K562 (cell line): ENCODE data around the gene C1orf105. TPM values are rescaled to one million over a fixed set of nuclear protein-coding genes. Genes with fewer than 3 reads are reported as not detected.
A peak's percentile ranks its signal among the peaks of the same experiment; 100 is the strongest.

Experiments used
- ATAC-seq: fragments of 200-7000 bp; cut with Tn5 transposase; 3 replicates; pipeline ENCODE4 v1.9.1; 2020; ENCODE audit warnings: moderate library complexity
- BruUV-seq: library from RNA; stranded (reverse); fragments of 400-500 nt; replicated peaks from 2 replicates; lab custom pipeline; 2021; lab: Mats Ljungman, UMichigan
- CTCF ChIA-PET: fragments of 300-600 bp; formaldehyde crosslinking; extraction: SDS; loops from one replicate; lab custom pipeline; 2021; ENCODE audit warnings: low intra/inter-chr PET ratio; lab: Yijun Ruan, JAX
- POLR2A ChIA-PET: fragments of 300-600, 350-650 bp; sonication (Branson Sonifier 250); formaldehyde crosslinking; extraction: SDS; loops from one replicate; lab custom pipeline; 2021; ENCODE audit warnings: antibody characterized with exemption, inconsistent platforms; lab: Yijun Ruan, JAX
- DNase-seq, 4 experiments: peaks; one replicate each; pipeline versions ENCODE4 v3.0.0 to v3.0.0-alpha.2; 2011 to 2018; ENCODE audit warnings: low spot score in 3 of 4, mixed read lengths in 3 of 4; ENCODE audit errors: extremely low read depth in 1 of 4
- FAIRE-seq: peaks from 2 replicates; lab custom pipeline; 2011; peaks lifted over from hg19 to GRCh38; lab: Jason Lieb, UNC
- H2AFZ ChIP-seq: 2 replicates; pipeline ENCODE4 v1.6.0; 2011; ENCODE audit warnings: low read depth, low read length, control low read depth, inconsistent platforms
- H3K27ac ChIP-seq: fragments of 200-600 bp; 3 replicates; pipeline ENCODE4 v1.8.0; 2011; ENCODE audit warnings: low read depth, mild to moderate bottlenecking, control low read depth, inconsistent platforms, low read length, moderate library complexity, mixed read lengths; ENCODE audit errors: extremely low read depth
- H3K27me3 ChIP-seq, 2 experiments: fragments of 300-600 bp in 1 of 2; 2 replicates in 1 of 2; 3 replicates in 1 of 2; pipeline versions ENCODE4 v1.6.0 to v1.8.0; 2011; ENCODE audit warnings: inconsistent platforms in 2 of 2, low read length in 2 of 2, mild to moderate bottlenecking in 1 of 2, mixed read lengths in 1 of 2, moderate library complexity in 1 of 2; ENCODE audit not compliant: control insufficient read depth in 2 of 2, insufficient read depth in 2 of 2
- H3K36me3 ChIP-seq: fragments of 300-600 bp; 3 replicates; pipeline ENCODE4 v1.8.0; 2011; ENCODE audit warnings: mild to moderate bottlenecking, low read length, inconsistent platforms; ENCODE audit not compliant: control insufficient read depth, insufficient read depth
- H3K4me1 ChIP-seq, 2 experiments: fragments of 200-600 bp in 1 of 2; replicated peaks in 1 of 2; 2 replicates in 1 of 2; 3 replicates in 1 of 2; pipeline versions ENCODE4 v1.5.1 to v1.8.0; 2011; ENCODE audit warnings: inconsistent platforms in 2 of 2, low read length in 2 of 2, mild to moderate bottlenecking in 1 of 2, mixed read lengths in 1 of 2, moderate library complexity in 1 of 2; ENCODE audit not compliant: control insufficient read depth in 2 of 2, insufficient read depth in 2 of 2
- H3K4me2 ChIP-seq: 2 replicates; pipeline ENCODE4 v1.6.1; 2011; ENCODE audit warnings: low read length, control low read depth, inconsistent platforms, mixed read lengths; ENCODE audit not compliant: insufficient read depth
- H3K4me3 ChIP-seq: fragments of 200-600 bp; sonication (generic), shearing (Covaris generic); 2 replicates; pipeline ENCODE4 v1.5.1; 2016; ENCODE audit warnings: control low read depth, inconsistent platforms
- H3K79me2 ChIP-seq: fragments of 200-600 bp; 3 replicates; pipeline ENCODE4 v1.8.0; 2011; ENCODE audit warnings: low read length, inconsistent platforms; ENCODE audit not compliant: control insufficient read depth, insufficient read depth
- H3K9ac ChIP-seq, 2 experiments: 2 replicates each; pipeline versions ENCODE4 v1.6.0 to v1.6.1; 2011; ENCODE audit warnings: low read depth in 2 of 2, low read length in 2 of 2, control low read depth in 1 of 2, inconsistent platforms in 1 of 2, mild to moderate bottlenecking in 1 of 2, mixed read lengths in 1 of 2; ENCODE audit not compliant: insufficient read depth in 1 of 2
- H3K9me1 ChIP-seq: one replicate; pipeline ENCODE4 v1.6.0; 2011; ENCODE audit warnings: inconsistent platforms, mild to moderate bottlenecking, low read length, moderate library complexity; ENCODE audit not compliant: control insufficient read depth, insufficient read depth
- H3K9me3 ChIP-seq: replicated peaks from 2 replicates; pipeline ENCODE4 v1.5.1; 2011; ENCODE audit warnings: low read depth, low read length, inconsistent platforms; ENCODE audit not compliant: control insufficient read depth, insufficient read depth
- H4K20me1 ChIP-seq: replicated peaks from 2 replicates; pipeline ENCODE4 v1.6.1; 2011; ENCODE audit warnings: low read length, inconsistent platforms, mixed read lengths; ENCODE audit not compliant: control insufficient read depth, insufficient read depth
- CEBPG ChIP-seq, 3 experiments: fragments of 200-800 bp in 1 of 3; sonication (Bioruptor generic) in 1 of 3; sonication (generic) in 1 of 3; formaldehyde crosslinking in 1 of 3; IDR thresholded peaks in 2 of 3; conservative IDR thresholded peaks in 1 of 3; 2 replicates each; pipeline versions ENCODE4 v1.6.1 to v1.8.0; 2016 to 2022; ENCODE audit warnings: missing compliant biosample characterization in 2 of 3, missing genetic modification characterization in 2 of 3, mild to moderate bottlenecking in 1 of 3, missing genetic modification reagents in 1 of 3
- GABPA ChIP-seq: fragments of 200-800 bp; sonication (Bioruptor generic); conservative IDR thresholded peaks from 2 replicates; pipeline ENCODE4 v1.6.1; 2016; ENCODE audit warnings: low read depth, missing genetic modification characterization, missing compliant biosample characterization
- MEF2A ChIP-seq: IDR thresholded peaks from 2 replicates; pipeline ENCODE4 v1.6.1; 2011; ENCODE audit warnings: low read depth, mild to moderate bottlenecking, low read length, moderate library complexity; ENCODE audit not compliant: control insufficient read depth
- NR1H2 ChIP-seq: sonication (generic); formaldehyde crosslinking; IDR thresholded peaks from 2 replicates; pipeline ENCODE4 v1.4.0; 2020; ENCODE audit warnings: mild to moderate bottlenecking, missing genetic modification reagents
- TRIM24 ChIP-seq, 2 experiments: fragments of 450-650 bp; IDR thresholded peaks; 2 replicates each; pipeline ENCODE4 v1.6.1; 2016
- ZBTB34 ChIP-seq: fragments of 250-450 bp; sonication (Bioruptor Pico); IDR thresholded peaks from 2 replicates; pipeline ENCODE4 v1.8.0; 2021; ENCODE audit warnings: mild to moderate bottlenecking, moderate library complexity
- ZFP30 ChIP-seq: fragments of 250-450 bp; sonication (Bioruptor Pico); IDR thresholded peaks from 2 replicates; pipeline ENCODE4 v1.8.0; 2022; ENCODE audit warnings: moderate library complexity, mild to moderate bottlenecking, inconsistent platforms, borderline replicate concordance
- WGBS: fragments of 100-300 bp; shearing (Covaris generic); methylation state at CpG from one replicate; pipeline ENCODE4 v1.1.6; 2016; ENCODE audit warnings: low coverage, mixed read lengths; ENCODE audit not compliant: insufficient coverage; ENCODE audit errors: missing lambda C conversion rate; 5-methylcytosine and 5-hydroxymethylcytosine counted together
- in situ Hi-C: fragments of 300-500 bp; cut with MboI; formaldehyde crosslinking; loops from 4 replicates; pipeline ENCODE4 v1.15.0; 2018; ENCODE audit warnings: inconsistent platforms, mixed read lengths
- intact Hi-C: fragments of 100-400 bp; cut with micrococcal nuclease; formaldehyde crosslinking; loops from 2 replicates; pipeline ENCODE4 v1.14.2; 2022
- polyA plus RNA-seq, 8 experiments: library from polyadenylated mRNA; depleted of rRNA in 4 of 8; stranded (reverse) in 5 of 8; unstranded in 3 of 8; fragments of >200 nt; fragmentation: Nextera tagmentation in 2 of 8; fragmentation: Illumina TruSeq in 1 of 8; extraction: Ambion mirVana in 2 of 8; extraction: Trizol in 1 of 8; gene quantifications; 2 replicates each; pipeline versions ENCODE4 v1.2.1 to v1.2.3, GENCODE V29; 2011 to 2014; ENCODE audit warnings: inconsistent platforms in 1 of 8, missing spikeins in 1 of 8
- total RNA-seq, 7 experiments: library from RNA; depleted of rRNA in 6 of 7; stranded (reverse); fragments of >200 nt in 6 of 7; fragmentation: Illumina TruSeq in 2 of 7; extraction: Trizol in 2 of 7; gene quantifications; 2 replicates each; pipeline versions ENCODE4 v1.2.1 to v1.2.3, GENCODE V29; 2011 to 2021; ENCODE audit warnings: low replicate concordance in 1 of 7
- TF ChIP-seq, protein P1 (sequence below): fragments of 450-650 bp; formaldehyde crosslinking; IDR thresholded peaks from 2 replicates; pipeline ENCODE4 v1.4.0; 2022; ENCODE audit warnings: mild to moderate bottlenecking, moderate library complexity

Gene C1orf105
- total and polyA plus RNA-seq, 9 of the 15 experiments (the other 6 are each of a cell fraction or from before 2014, with no cell fraction given), result 0.08 TPM; not detected in 8

DNA sequence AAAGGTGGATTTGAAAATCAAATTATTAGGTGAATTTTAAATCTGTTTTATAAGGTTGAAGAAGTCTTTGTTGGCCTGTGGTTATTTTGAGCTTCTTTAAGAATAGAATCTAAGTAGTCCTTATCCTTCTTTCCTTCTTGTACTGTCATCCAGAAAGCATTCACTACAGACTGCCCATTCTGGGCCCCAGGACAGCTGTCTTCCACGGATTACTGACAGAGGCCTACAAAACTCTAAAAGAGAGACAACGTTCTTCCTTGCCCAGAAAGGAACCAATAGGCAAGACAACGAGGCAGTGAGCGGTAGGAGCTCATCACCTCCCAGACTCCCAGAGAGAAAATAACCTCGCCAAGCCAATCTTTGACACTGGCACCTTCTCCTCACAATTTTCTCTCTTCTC, 47.8 kb downstream of the C1orf105 start (continued):
- no peak for TF ChIP-seq ZBTB34 (CRISPR knock-in tag)
- TF ChIP-seq NR1H2 (CRISPR knock-in tag), result no peak

DNA sequence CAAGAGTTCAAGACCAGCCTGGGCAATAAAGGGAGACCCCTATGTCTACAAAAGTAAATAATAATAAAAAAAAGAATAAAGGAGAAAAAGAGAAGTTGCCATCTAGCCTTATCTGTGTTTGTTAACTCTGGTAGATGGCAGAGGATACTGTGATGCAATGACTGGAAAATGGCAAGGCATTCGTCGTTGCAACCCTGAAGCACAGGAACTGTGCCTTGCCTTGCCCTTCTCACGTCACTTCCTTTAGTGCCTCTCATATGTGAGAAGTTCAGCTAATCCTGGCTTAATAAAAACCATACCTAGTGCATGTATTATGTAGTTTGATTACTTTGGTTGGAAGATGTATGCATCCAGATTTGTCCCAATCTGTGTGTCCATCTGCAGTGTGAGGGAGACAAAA, 49.2 kb downstream of the C1orf105 start:
- H3K79me2 ChIP-seq, result no peaks in the 10 kb centered on the region
- no peak overlapping the region for H3K4me3 ChIP-seq
- H4K20me1 ChIP-seq, result no peaks in the 10 kb centered on the region
- H3K27ac ChIP-seq, result no peak overlapping the region
- H3K9me1 ChIP-seq, result no peaks in the 10 kb centered on the region
- no peak overlapping the region for H3K9ac ChIP-seq
- H3K27me3 ChIP-seq, result no peaks in the 10 kb centered on the region; a peak in 1 of 5 replicates
- CTCF ChIA-PET, result no interaction called here
- WGBS, result 35% methylated on average over 3 of the region's 3 CpGs
- ATAC-seq (no peak), DNase-seq (no peak), FAIRE-seq (no peak)
- intact Hi-C loops, result no loop called here
- BruUV-seq, result no TSS peak
- no peaks in the 10 kb centered on the region for H3K9me3 ChIP-seq
- no peak overlapping the region for H2AFZ ChIP-seq
- TF ChIP-seq CEBPG (CRISPR knock-in tag; IDR thresholded peaks at IDR 0.05) (peak; percentile 62), CEBPG (tag; conservative IDR thresholded peaks at IDR 0.05 in 1 of 2, IDR thresholded peaks at IDR 0.05 in 1 of 2) (peak; percentile 35 to 42; a peak in 2 of 4 replicates), ZFP30 (CRISPR knock-in tag) (no peak), GABPA (tag) (0 out of 2 replicates have a peak, but pooled peaks have one; percentile 16), MEF2A (no peak), TRIM24 (IDR thresholded peaks at IDR 0.05) (peak; percentile 39; a peak in 2 of 4 replicates)
- TF ChIP-seq, protein P1, sequence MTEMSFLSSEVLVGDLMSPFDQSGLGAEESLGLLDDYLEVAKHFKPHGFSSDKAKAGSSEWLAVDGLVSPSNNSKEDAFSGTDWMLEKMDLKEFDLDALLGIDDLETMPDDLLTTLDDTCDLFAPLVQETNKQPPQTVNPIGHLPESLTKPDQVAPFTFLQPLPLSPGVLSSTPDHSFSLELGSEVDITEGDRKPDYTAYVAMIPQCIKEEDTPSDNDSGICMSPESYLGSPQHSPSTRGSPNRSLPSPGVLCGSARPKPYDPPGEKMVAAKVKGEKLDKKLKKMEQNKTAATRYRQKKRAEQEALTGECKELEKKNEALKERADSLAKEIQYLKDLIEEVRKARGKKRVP, result 0 out of 2 replicates have a peak, but pooled peaks have one; percentile 35
- H3K4me2 ChIP-seq, result no peak overlapping the region
- no peaks in the 10 kb centered on the region for H3K36me3 ChIP-seq
- peaks cover 0 to 10% of the 10 kb centered on the region in 2 experiments; a peak in 1 of 5 replicates for H3K4me1 ChIP-seq
- POLR2A ChIA-PET, result interaction anchor here (1.1 kb wide), 1 partner anchor 17 kb away, joined by 3 read pairs; no protein-coding TSS in a partner anchor
- in situ Hi-C loops, result no loop called here
